NCI-H146 treated with DMSO at 0.1 percent for 48 hours (cell line): ENCODE data around the gene C2CD2L.
"Not testable (repeated sequence)": the region's sequence is repeated elsewhere in the genome, so short reads cannot be mapped to it uniquely, and the experiment has no call there.

Experiments used
- DNase-seq: peaks from one replicate; lab custom pipeline; 2025; ENCODE audit not compliant: unreplicated experiment; lab: John Stamatoyannopoulos, UW

C2CD2L gene

GRCh38 chr11:119149018-119149785 is 42.1 kb downstream of the C2CD2L start, which contains the start of gene ABCG4:
Gene ABCG4 (plus strand): TSS chr11:119149052. CDS start chr11:119149966, 914 bp downstream.
- peak; percentile 18 for DNase-seq

GRCh38 chr11:119149786-119150275 is 42.7 kb downstream of the C2CD2L start:
- DNase-seq = no peak

- DNase-seq = no peak
Measured at GRCh38 chr11:119152043-119152442, 44.9 kb downstream of the C2CD2L start.

GRCh38 chr11:119152604-119153003 is 45.5 kb downstream of the C2CD2L start:
- DNase-seq = no peak

- no peak for DNase-seq
Measured at GRCh38 chr11:119153049-119153818, 46.1 kb downstream of the C2CD2L start.

- no peak for DNase-seq
Measured at GRCh38 chr11:119154178-119154577, 47.0 kb downstream of the C2CD2L start.

- DNase-seq = no peak
Measured at GRCh38 chr11:119155733-119156492, 48.8 kb downstream of the C2CD2L start.

- DNase-seq = no peak
Measured at GRCh38 chr11:119156496-119156895, 49.4 kb downstream of the C2CD2L start.

GRCh38 chr11:119157063-119157462 is 49.9 kb downstream of the C2CD2L start:
- no peak for DNase-seq

GRCh38 chr11:119158467-119158866 is 51.3 kb downstream of the C2CD2L start:
- no peak for DNase-seq

GRCh38 chr11:119160151-119160550 is 53.0 kb downstream of the C2CD2L start:
- no peak for DNase-seq

GRCh38 chr11:119161871-119162270 is 54.7 kb downstream of the C2CD2L start:
- DNase-seq = no peak

GRCh38 chr11:119166368-119167076 is 59.4 kb downstream of the C2CD2L start:
- no peak for DNase-seq

GRCh38 chr11:119167077-119167458 is 59.9 kb downstream of the C2CD2L start:
- not testable (repeated sequence) for DNase-seq

- no peak for DNase-seq
Measured at GRCh38 chr11:119167933-119168332, 60.8 kb downstream of the C2CD2L start.
